ENCODE data around the gene CLSTN2. TPM values are rescaled to one million over a fixed set of nuclear protein-coding genes. Genes with fewer than 3 reads are reported as not detected.

CLSTN2 gene
- total and polyA plus RNA-seq, 2 of the 8 experiments (the other 6 are each of a cell fraction or from before 2014, with no cell fraction given): 0.39 to 0.52 TPM

GRCh38 chr3:140572334-140572733, 637.3 kb downstream of the CLSTN2 start:
- no peak overlapping the region for H4K8ac ChIP-seq (ENCODE audit: extremely low read depth, insufficient read depth, low read length)
- H3K4ac ChIP-seq (replicated peaks; ENCODE audit: insufficient read length, low read depth, low read length): no peak overlapping the region
- H2BK120ac ChIP-seq (replicated peaks; ENCODE audit: low read depth, low read length): no peak overlapping the region
- CTCF ChIA-PET (ENCODE audit: partially characterized antibody): interaction anchor here (0.5 to 1.1 kb wide), 9 partner anchors 9 to 519 kb away, joined by 3 to 5 read pairs (median 4); no protein-coding TSS in a partner anchor
- H3K4me1 ChIP-seq (replicated peaks in 1 of 4; ENCODE audit: control insufficient read depth in 3 of 4, insufficient read depth in 4 of 4, low read length in 3 of 4): no peaks in the 10 kb centered on the region
- no peaks in the 10 kb centered on the region for H3K79me1 ChIP-seq (ENCODE audit: low read depth, low read length)
- H2AFZ ChIP-seq (ENCODE audit: low read length): no peak overlapping the region
- no peak overlapping the region for H3K27ac ChIP-seq (ENCODE audit: low read depth, low read length)
- no peaks in the 10 kb centered on the region; a peak in 2 of 8 replicates for H3K36me3 ChIP-seq (ENCODE audit: control insufficient read depth in 2 of 4, insufficient read depth in 4 of 4, low read length in 3 of 4)
- H4K91ac ChIP-seq (replicated peaks; ENCODE audit: insufficient read length, low read length): no peak overlapping the region
- no peak overlapping the region for H3K9ac ChIP-seq (replicated peaks in 1 of 4; ENCODE audit: extremely low read depth in 1 of 4, low read depth in 3 of 4, low read length in 3 of 4)
- POLR2A ChIA-PET (ENCODE audit: partially characterized antibody): no interaction called here
- H2BK15ac ChIP-seq (ENCODE audit: low read length): no peak overlapping the region
- H3K14ac ChIP-seq (ENCODE audit: insufficient read length): no peak overlapping the region
- no peak overlapping the region for H3K4me2 ChIP-seq (ENCODE audit: insufficient read depth in 1 of 2, low read depth in 2 of 2, low read length in 2 of 2)
- no peak overlapping the region for H3K4me3 ChIP-seq (ENCODE audit: extremely low read depth in 1 of 4, insufficient read depth in 2 of 4, low read depth in 3 of 4, low read length in 4 of 4)
- H4K5ac ChIP-seq (ENCODE audit: insufficient read length, low read depth, low read length): no peak overlapping the region
- H2BK12ac ChIP-seq (ENCODE audit: low read depth, low read length): no peak overlapping the region
- H3K18ac ChIP-seq (ENCODE audit: extremely low read depth, low read length): no peak overlapping the region
- H3K27me3 ChIP-seq (replicated peaks in 1 of 4; ENCODE audit: control insufficient read depth in 3 of 4, extremely low read depth in 1 of 4, insufficient read depth in 3 of 4, low read length in 3 of 4): no peaks in the 10 kb centered on the region
- no peak overlapping the region for H3K56ac ChIP-seq (replicated peaks; ENCODE audit: insufficient read length, low read depth, low read length)
- H3K23ac ChIP-seq (ENCODE audit: insufficient read length): no peak overlapping the region
- 94% methylated on average over 1 of the region's 1 CpG; no CpG with 5 or more reads in 1 of the 2 experiments for WGBS, 2 experiments (ENCODE audit: extremely low coverage in 1 of 2, insufficient coverage in 1 of 2, insufficient read length in 1 of 2, insufficient replicate concordance in 2 of 2, low coverage in 1 of 2, low lambda C conversion rate in 2 of 2, missing lambda C conversion rate in 1 of 2)
- H3K9me3 ChIP-seq (ENCODE audit: insufficient read depth in 2 of 2, low read depth in 1 of 2, low read length in 1 of 2): no peaks in the 10 kb centered on the region
- no peaks in the 10 kb centered on the region for H4K20me1 ChIP-seq (replicated peaks in 1 of 2; ENCODE audit: control insufficient read depth in 1 of 2, insufficient read depth in 2 of 2, low read length in 2 of 2)
- no peak overlapping the region for H2BK5ac ChIP-seq (ENCODE audit: low read depth, low read length)
- TF ChIP-seq PHF8 (conservative IDR thresholded peaks at IDR 0.05; ENCODE audit: low read depth, low read length) (no peak), RAD21 (IDR thresholded peaks at IDR 0.05 in 1 of 2, conservative IDR thresholded peaks at IDR 0.05 in 1 of 2; ENCODE audit: low read depth in 2 of 2, low read length in 2 of 2) (peak; percentile 36 to 53; a peak in 3 of 4 replicates), CTCF (IDR thresholded peaks at IDR 0.05; ENCODE audit: control extremely low read depth in 1 of 3, insufficient read depth in 1 of 3, low read depth in 1 of 3, low read length in 3 of 3) (peak in 2 of 3 experiments; percentile 1 to 6; a peak in 2 of 4 replicates)
- FAIRE-seq: no peak
- peaks cover 2% of the 10 kb centered on the region; the same call in 1 of the 2 replicates for H3K23me2 ChIP-seq (ENCODE audit: low read depth, low read length)
- no peak overlapping the region for H2AK5ac ChIP-seq (ENCODE audit: low read depth, low read length)
- no peaks in the 10 kb centered on the region for H3K79me2 ChIP-seq (ENCODE audit: control insufficient read depth in 1 of 2, insufficient read depth in 2 of 2, low read length in 2 of 2)
- H2BK20ac ChIP-seq (ENCODE audit: low read length): no peak overlapping the region
- DNase-seq (ENCODE audit: low read depth in 1 of 2, low spot score in 2 of 2): no peak

Data from H1 (cell line).